Breast epithelium (tissue), 3 donors: ENCODE measurements around the gene PANK2.

Experiments
- CTCF ChIP-seq, 3 donors: fragments of 450-650 bp; IDR thresholded peaks; one replicate each; pipeline ENCODE4 v1.5.1; 2016 to 2017; ENCODE audit warnings: antibody characterized with exemption in 3 of 3, mild to moderate bottlenecking in 3 of 3, moderate library complexity in 3 of 3
- POLR2AphosphoS5 ChIP-seq, 3 donors: sonication (generic); formaldehyde crosslinking; IDR thresholded peaks; one replicate each; pipeline ENCODE4 v1.6.1; 2017; ENCODE audit warnings: antibody characterized with exemption in 3 of 3

- TF ChIP-seq CTCF (IDR thresholded peaks at IDR 0.05) (no peak), POLR2AphosphoS5 (IDR thresholded peaks at IDR 0.05) (no peak)
Measured at GRCh38 chr20:3911956-3912355, 22.8 kb downstream of the PANK2 start.
